GM19043 (cell line): ENCODE data around the gene USP17L12.
"Not testable (repeated sequence)": the region's sequence is repeated elsewhere in the genome, so short reads cannot be mapped to it uniquely, and the experiment has no call there.

Source experiments
- ATAC-seq: cut with Tn5 transposase; IDR thresholded peaks from one replicate; pipeline ENCODE4 v1.9.1; 2021; ENCODE audit warnings: low read depth; ENCODE audit not compliant: unreplicated experiment

Gene USP17L12

GRCh38 chr4:9219852-9220251, at the start of gene USP17L12:
Gene USP17L12 (plus strand): TSS chr4:9220152. CDS start chr4:9220152, 0 bp downstream.
- ATAC-seq = not testable (repeated sequence)

DNA sequence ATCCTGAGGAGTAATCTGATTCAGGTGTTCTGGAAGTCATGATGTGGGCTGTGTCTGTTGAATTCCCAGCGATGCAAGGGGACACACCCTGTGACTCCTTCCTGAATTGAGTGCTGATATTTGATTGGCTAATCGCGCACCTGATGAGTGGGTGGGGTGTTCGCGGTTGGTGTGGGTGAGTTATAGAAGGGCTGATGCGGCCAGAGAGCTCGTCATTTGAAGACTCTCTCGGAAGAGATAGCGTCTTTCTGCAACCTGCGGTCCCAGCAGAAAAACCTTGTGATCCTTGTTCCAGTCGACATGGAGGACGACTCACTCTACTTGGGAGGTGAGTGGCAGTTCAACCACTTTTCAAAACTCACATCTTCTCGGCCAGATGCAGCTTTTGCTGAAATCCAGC, 9.6 kb upstream of the USP17L12 start, which contains the start of gene USP17L10:
USP17L10 (plus strand) TSS at position 301 of the 400 bp plus-strand sequence; CDS start at position 301, 0 bp downstream.
- ATAC-seq = not testable (repeated sequence)

DNA sequence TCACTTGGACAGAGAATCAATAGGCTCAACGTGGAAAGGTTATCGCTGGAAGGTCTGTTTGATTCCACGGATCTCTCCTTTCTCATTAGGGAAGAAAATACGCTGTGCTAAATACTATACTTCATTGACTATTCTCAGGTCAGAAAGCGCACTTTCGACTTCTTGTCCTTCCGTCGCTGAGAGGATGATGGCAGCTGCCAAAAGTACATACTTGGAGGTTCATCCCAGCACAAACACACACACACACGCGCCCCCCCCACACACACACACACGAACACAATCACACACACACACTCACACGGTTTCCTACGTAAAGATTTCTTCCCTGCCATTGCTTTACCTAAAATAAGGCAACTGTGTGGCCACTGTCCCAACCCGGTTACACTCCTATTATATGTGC, 5.3 kb upstream of the USP17L12 start:
- ATAC-seq = not testable (repeated sequence)

GRCh38 chr4:9215105-9215504, 4.8 kb upstream of the USP17L12 start, which contains the start of gene USP17L11:
Gene USP17L11 (plus strand): TSS chr4:9215405. CDS start chr4:9215405, 0 bp downstream.
- ATAC-seq = not testable (repeated sequence)

DNA sequence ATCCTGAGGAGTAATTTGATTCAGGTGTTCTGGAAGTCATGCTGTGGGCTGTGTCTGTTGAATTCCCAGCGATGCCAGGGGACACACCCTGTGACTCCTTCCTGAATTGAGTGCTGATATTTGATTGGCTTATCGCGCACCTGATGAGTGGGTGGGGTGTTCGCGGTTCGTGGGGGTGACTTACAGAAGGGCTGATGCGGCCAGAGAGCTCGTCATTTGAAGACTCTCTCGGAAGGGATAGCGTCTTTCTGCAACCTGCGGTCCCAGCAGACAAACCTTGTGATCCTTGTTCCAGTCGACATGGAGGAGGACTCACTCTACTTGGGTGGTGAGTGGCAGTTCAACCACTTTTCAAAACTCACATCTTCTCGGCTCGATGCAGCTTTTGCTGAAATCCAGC, 4.6 kb downstream of the USP17L12 start, which contains the start of gene USP17L13:
USP17L13 (plus strand) TSS at position 301 of the 400 bp plus-strand sequence; CDS start at position 301, 0 bp downstream.
- not testable (repeated sequence) for ATAC-seq

- ATAC-seq = not testable (repeated sequence)
These were observed 10.3 kb downstream of the USP17L12 start for GRCh38 chr4:9230249-9230648.

GRCh38 chr4:9234085-9234484, 14.1 kb downstream of the USP17L12 start, which contains the start of gene USP17L15:
Gene USP17L15 (plus strand): TSS chr4:9234385. CDS start chr4:9234385, 0 bp downstream.
- not testable (repeated sequence) for ATAC-seq

DNA sequence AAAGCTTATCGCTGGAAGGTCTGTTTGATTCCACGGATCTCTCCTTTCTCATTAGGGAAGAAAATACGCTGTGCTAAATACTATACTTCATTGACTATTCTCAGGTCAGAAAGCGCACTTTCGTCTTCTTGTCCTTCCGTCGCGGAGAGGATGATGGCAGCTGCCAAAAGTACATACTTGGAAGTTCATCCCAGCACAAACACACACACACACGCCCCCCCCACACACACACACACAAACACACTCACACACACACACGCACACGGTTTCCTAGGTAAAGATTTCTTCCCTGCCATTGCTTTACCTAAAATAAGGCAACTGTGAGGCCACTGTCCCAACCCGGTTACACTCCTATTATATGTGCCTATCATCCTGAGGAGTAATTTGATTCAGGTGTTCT, 18.5 kb downstream of the USP17L12 start:
- not testable (repeated sequence) for ATAC-seq

GRCh38 chr4:9243579-9243978, 23.6 kb downstream of the USP17L12 start, which contains the start of gene USP17L17:
Gene USP17L17 (plus strand): TSS chr4:9243879. CDS start chr4:9243879, 0 bp downstream.
- not testable (repeated sequence) for ATAC-seq

GRCh38 chr4:9247953-9248680, 28.2 kb downstream of the USP17L12 start, which contains the start of gene USP17L18:
Gene USP17L18 (plus strand): TSS chr4:9248630. CDS start chr4:9248630, 0 bp downstream.
- not testable (repeated sequence) for ATAC-seq

DNA sequence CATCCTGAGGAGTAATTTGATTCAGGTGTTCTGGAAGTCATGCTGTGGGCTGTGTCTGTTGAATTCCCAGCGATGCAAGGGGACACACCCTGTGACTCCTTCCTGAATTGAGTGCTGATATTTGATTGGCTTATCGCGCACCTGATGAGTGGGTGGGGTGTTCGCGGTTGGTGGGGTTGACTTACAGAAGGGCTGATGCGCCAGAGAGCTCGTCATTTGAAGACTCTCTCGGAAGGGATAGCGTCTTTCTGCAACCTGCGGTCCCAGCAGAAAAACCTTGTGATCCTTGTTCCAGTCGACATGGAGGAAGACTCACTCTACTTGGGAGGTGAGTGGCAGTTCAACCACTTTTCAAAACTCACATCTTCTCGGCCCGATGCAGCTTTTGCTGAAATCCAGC, 33.1 kb downstream of the USP17L12 start, which contains the start of gene USP17L19:
USP17L19 (plus strand) TSS at position 301 of the 400 bp plus-strand sequence; CDS start at position 301, 0 bp downstream.
- not testable (repeated sequence) for ATAC-seq

DNA sequence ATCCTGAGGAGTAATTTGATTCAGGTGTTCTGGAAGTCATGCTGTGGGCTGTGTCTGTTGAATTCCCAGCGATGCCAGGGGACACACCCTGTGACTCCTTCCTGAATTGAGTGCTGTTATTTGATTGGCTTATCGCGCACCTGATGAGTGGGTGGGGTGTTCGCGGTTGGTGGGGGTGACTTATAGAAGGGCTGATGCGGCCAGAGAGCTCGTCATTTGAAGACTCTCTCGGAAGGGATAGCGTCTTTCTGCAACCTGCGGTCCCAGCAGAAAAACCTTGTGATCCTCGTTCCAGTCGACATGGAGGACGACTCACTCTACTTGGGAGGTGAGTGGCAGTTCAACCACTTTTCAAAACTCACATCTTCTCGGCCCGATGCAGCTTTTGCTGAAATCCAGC, 37.9 kb downstream of the USP17L12 start, which contains the start of gene USP17L20:
USP17L20 (plus strand) TSS at position 301 of the 400 bp plus-strand sequence; CDS start at position 301, 0 bp downstream.
- not testable (repeated sequence) for ATAC-seq

GRCh38 chr4:9262572-9262971, 42.6 kb downstream of the USP17L12 start, which contains the start of gene USP17L21:
Gene USP17L21 (plus strand): TSS chr4:9262872. CDS start chr4:9262872, 0 bp downstream.
- ATAC-seq = not testable (repeated sequence)

- not testable (repeated sequence) for ATAC-seq
These were observed 47.4 kb downstream of the USP17L12 start, which contains the start of gene USP17L22 for GRCh38 chr4:9267319-9267718. Gene USP17L22 (plus strand): TSS chr4:9267619. CDS start chr4:9267619, 0 bp downstream.
